ENCODE data around the gene POLR1H.

- TF ChIP-seq CTCF (IDR thresholded peaks at IDR 0.05) = no peak
- no peak for TF ChIP-seq EP300 (IDR thresholded peaks at IDR 0.05)
These were observed 7.4 kb upstream of the POLR1H start for GRCh38 chr6:30053682-30054081.
